AG09319 (cell line): Measurements from ENCODE around the gene CHST12.

ENCODE experiments used
- DNase-seq: peaks from one replicate; pipeline ENCODE4 v3.0.0-alpha.2; 2010; ENCODE audit warnings: low read depth; ENCODE audit errors: extremely low read depth
- CTCF ChIP-seq: IDR thresholded peaks from 2 replicates; pipeline ENCODE4 v1.5.1; 2011; ENCODE audit warnings: low read depth, mild to moderate bottlenecking, inconsistent platforms, low read length, moderate library complexity

Gene CHST12

GRCh38 chr7:2487586-2488271 is 84.3 kb downstream of the CHST12 start:
- no peak for TF ChIP-seq CTCF
- no peak for DNase-seq

DNA sequence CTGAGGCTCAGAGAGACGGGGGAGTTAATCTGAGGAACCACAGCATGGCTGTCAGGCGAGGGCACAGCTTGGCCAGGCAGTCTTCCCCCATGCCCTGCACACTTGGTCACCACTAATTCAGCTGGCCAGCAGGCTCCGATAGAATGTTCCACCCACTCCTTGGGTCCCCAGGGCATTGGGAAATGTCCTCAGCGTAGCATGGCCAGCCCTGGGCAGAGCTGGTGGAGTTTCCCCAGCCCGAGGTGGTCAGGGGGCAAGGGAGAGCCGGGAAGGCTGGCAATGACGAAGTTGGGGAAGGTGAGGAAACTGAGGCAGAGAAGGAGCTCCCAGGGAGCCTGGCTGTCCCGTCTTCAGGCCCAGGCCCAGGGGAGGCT is 84.8 kb downstream of the CHST12 start:
- no peak for DNase-seq
- no peak for TF ChIP-seq CTCF

DNA sequence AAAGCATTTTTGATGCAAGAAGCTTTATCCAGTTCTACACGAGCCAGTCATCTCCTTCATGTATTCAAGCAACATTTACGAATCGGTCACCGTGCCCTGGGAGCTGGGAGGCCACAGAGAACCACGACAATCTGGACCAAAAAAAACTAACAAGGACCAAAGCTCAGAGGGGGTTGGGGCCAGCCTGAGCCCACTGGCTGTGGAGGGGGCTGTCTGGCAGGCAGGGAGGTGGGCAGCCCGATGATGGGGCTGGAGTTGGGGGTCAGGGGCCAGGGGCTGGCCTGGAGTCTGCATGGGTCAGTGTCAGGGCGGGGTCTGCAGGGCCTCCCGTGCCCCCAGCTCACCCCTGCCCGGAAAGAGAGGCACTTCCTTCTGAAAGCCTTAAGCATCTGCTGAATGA is 85.3 kb downstream of the CHST12 start:
- DNase-seq: no peak
- TF ChIP-seq CTCF: no peak

- DNase-seq: no peak
- TF ChIP-seq CTCF: no peak
Measured at GRCh38 chr7:2490181-2490651, 86.8 kb downstream of the CHST12 start.

GRCh38 chr7:2492038-2492437 is 88.6 kb downstream of the CHST12 start:
- TF ChIP-seq CTCF: no peak
- no peak for DNase-seq

- DNase-seq: no peak
- no peak for TF ChIP-seq CTCF
Measured at GRCh38 chr7:2493205-2494164, 90.1 kb downstream of the CHST12 start.
